Stimulated activated CD8-positive, alpha-beta memory T cell treated with anti-CD3 and anti-CD28 coated beads, Interleukin-15, amount 100 ng/mL, for 48 hours (primary cell): Measurements from ENCODE around the gene LRRC56.

Experiments
- DNase-seq, 2 donors: peaks; one replicate each; pipeline ENCODE4 v3.0.0-alpha.2; 2020; ENCODE audit warnings: low read depth in 2 of 2

LRRC56 gene

DNA sequence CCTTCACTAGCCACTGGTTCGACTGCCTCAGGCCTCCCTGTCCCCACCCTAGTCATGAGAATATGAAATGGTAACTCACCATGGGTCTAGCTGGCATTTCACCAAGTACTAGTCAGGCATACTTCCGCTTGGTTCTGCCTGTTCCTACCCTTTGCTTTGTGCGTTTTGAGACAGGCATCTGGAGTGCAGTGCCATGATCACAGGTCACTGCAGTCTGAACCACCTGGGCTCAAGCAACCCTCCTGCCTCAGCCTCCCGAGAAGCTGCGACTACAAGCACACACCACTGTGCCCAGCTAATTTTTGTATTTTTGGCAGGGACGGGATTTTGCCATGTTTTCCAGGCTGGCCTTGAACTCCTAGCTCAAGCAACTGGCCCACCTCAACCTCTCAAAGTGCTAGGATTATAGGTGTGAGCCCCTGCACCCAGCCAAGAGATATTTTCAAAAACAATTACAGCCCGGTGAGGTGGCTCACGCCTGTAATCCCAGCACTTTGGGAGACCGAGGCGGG lies 16.1 kb upstream of the LRRC56 start:
- no peak for DNase-seq

DNA sequence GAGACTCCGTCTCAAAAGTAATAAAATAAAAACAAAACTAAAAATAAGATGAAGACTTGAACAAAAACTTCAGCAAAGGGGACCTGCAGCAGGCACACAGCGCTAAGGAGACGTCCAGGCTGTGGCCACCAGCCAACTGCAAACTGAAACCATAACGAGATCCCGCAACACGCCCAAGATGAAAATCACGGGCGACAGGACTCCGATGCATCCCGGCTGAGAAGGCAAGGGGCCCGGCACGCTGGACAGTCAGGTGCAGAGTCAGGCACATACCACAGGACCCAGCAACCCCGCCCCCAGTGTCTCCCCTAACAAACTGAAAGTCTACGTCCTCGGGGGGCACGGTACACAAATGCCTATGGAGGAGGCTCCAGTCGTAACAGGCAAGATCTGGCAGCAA lies 11.1 kb upstream of the LRRC56 start:
- DNase-seq: no peak

DNA sequence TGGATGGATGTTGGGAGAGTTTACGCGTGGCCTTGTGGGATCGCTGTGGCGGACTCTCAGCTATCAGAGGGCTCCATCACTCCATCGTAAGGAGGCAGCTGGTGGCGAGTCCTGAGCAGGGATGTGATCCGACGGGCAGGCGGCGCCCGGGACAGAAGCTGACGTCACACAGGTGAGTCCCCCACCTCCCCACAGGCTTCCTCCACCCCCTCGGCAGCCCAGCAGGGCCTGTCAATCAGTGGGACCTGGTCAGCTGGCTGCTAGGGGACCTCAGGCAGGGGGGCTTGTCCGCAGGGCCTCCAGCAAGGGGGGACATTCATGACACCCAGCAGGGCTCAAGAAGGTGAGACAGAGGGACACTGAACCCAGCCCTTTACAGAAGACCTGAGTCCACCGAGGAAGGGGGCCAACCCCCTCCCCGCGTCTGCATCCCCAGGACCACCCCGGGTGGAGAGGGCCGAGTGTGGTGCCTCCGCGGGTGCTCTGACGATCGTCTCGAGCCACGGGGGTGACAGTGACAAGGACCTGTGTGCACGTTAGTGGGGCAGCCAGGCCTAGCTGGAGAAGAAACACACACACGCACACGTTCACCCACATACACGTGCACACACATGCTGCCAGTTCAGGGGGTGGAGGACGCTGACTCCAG lies 9.0 kb upstream of the LRRC56 start:
- DNase-seq: no peak

DNA sequence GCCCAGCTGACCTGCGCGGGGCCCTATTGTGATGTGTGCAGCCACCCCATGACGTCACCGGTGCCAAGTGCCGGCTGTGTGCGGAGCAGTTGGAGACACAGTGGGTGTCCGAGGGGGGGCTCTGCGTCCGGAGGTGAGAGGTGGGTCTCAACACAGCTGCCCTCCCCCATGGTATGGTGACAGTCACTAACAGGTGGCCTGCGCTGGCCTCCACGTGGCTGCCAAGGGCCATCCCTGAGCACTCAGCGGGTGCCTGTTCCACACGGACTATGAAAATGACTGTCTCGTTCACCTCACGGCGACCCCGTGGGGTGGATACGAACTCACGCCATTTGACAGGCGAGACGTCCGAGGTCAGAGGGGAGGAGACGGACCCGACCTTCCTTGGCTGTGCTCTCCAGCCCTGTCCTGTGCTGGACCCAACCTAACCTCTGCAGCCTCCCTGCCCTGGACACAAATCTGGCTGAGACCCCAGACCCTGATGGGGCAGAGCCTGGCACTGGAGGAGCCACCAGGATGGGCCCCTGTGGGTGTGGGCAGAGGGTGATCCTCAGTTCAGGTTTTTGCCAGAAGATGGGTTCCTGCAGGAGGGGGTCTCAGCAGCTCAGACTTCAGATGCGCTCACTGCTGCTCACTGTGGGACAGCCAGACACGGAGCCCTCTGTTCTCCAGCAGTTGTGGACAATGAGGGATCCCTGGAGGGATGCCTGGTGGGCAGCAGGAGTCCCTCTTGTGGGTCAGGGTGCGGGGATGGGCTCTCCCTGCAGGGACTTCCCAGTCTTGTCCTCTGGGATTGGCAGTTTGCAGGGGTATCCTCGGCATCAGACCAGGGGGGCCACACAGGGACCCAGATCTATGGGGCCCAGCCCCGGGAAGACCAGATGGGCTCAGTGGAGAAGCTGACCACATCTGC lies 8.3 kb upstream of the LRRC56 start:
- DNase-seq: no peak

DNA sequence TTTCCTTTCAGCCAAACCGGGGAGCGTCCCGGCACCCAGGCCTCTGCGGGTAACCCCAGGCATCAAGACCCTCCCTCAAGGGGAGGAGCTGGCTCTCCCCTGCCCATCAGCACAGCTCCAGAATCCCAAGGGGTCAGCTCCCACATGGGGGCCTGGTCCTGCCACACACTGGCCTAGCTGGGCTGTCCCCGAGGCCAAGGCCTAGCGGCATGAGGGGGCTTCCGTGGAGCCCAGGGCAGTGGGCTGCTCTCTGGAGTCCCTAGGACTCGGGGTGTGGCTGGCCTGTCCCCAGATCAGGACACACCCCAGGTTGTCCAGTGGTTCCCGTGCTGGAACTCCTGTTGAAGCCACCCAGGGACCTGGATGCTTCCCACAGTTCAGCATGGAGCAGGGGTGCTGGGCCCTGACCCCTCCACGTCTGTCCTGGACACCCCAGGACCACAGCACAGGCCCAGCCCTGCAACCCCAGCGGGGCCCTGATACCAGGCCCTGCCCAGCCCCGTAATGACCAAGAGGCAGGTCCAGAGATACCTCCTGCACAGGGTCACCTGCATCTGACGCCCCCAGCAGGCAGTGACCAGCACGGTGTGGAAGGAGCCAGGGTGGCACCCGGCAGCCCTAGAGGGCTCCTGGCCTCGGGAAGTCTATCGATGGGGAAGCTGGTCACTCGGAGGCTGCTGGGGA lies 7.5 kb upstream of the LRRC56 start:
- DNase-seq: no peak

DNA sequence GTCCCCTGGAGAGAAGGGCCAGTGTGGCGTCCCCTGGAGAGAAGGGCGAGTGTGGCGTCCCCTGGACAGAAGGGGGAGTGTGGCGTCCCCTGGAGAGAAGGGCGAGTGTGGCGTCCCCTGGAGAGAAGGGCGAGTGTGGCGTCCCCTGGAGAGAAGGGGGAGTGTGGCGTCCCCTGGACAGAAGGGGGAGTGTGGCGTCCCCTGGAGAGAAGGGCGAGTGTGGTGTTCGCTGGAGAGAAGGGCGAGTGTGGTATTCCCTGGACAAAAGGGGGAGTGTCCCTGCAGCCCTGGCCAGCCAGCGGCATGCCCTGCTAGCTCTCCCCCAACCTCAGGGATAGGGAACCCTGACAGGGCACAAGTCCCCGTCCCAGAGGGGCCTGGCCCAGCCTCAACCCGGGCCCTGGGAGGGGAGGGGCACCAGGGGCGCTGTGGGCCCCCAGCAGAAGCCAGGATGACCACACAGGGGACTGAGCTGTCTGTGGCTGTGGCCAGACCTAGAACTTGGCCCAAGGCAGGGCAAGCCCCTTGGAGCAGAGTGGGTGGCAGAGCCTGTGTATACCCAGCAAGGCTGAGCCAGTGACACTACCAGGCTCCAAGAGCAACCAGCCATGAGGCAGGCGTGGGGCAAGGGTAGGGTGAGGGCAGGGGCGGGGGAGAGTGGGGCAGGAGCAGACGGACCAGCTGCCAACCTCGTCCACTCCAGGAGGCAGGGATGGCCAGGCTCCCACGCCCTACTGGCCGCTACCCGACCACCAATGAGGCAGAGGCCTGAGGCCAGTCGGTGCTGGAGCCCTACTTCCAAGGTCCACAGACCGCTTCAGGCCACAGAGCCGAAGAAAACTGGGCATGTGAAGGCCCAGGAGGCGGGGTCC lies 6.1 kb upstream of the LRRC56 start:
- DNase-seq: no peak

DNA sequence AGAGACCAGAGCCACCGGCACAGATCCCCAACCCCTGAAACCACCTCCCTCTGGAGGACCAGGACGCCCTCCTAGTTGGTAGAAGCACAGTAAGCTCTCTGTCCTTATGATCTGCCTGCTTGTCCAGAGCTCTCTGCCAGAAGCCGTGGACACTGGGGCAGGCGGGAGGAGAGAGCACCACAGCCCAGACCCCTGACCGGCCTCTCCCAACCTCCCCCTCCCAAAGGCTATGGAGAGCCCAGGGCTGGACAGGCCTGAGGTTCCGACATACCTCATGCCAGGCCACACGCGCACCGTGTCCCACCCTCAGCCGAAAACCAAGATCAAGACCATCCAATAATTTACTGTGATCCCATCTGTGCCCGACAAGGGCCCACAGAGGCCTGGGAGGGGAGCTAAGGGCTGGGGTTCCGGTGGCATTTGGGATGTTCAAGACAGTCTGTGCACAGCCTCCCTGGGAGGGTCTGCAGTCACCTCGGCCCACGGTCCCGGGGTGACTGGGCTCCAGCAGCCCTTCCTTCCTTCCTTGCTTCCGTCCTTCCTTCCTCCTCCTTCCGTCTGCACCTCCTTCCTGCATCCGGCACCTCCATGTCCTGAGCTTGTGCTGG lies 5.3 kb upstream of the LRRC56 start:
- DNase-seq: no peak

DNA sequence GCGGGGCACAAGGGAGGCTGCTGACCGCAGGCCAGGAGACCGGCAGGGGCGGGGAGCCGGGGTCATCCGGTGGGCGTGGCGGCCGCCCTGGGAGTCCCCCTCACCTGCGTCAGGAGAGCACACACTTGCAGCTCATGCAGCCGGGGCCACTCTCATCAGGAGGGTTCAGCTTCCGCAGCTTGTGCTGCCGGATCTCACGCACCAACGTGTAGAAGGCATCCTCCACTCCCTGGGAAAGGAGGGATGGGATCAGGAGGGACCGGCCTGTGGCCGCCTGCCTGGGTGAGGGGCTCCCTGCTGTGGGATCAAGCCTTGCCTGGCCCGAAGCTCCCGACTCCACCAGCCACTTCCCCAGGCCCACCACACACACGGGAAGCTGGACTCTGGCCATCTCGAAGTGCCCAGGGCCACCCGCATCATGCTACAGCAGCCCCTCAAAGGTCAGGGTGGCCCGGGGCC lies 4.8 kb upstream of the LRRC56 start:
- DNase-seq: no peak

DNA sequence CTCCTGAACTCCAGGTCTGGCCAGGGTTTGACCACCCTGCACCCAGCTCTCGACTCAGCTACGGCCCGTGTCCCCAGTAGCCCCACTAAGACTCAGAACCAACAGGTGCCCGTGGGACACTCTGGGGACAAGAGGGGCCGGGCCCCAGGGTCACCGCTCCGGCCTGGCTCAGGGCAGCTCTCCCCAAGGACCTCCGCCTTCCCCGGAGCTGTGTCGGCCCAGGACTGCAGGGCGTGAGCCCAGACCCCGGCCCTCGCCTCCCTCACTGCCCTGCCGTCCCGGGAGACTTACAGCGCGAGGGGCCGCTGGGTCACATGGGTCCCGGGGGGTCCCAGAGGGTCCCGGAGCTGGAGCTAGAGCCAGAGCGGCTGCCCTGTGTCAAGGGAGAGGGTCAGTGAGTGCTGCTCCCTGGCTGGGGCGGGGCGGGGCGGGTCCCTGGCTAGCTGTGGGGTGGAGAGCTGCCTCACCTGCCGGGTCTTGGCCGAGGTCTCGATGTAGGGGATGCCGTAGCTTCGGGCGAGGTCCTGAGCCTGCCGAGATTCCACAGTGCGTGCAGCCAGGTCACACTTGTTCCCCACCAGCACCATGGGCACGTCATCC lies 4.2 kb upstream of the LRRC56 start:
- DNase-seq: no peak

DNA sequence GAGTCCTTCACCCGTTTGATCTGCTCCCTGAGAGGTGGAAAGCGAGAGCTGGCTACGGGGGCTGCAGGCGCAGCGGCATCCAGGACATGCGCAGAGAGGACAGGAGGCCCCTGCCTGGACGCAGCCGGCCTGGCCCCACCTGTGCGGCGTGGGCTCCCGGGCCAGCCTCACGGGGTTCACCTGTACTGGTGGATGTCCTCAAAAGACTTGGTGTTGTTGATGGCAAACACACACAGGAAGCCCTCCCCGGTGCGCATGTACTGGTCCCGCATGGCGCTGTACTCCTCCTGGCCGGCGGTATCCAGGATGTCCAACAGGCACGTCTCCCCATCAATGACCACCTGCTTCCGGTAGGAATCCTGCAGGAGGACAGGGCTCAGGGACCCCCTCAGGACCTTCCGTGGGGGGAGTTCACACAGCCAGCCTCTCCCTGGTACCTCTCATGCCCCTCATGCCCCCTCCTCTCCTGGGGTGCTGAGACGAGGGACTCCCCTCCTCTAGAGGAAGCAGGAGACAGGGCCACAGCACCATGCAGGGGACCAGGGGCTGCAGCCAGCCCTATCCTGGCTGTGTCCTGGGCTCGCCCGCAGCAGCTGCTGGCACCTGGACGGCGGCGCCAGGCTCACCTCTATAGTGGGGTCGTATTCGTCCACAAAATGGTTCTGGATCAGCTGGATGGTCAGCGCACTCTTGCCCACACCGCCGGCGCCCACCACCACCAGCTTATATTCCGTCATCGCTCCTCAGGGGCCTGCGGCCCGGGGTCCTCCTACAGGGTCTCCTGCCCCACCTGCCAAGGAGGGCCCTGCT lies 3.5 kb upstream of the LRRC56 start:
- DNase-seq: no peak

DNA sequence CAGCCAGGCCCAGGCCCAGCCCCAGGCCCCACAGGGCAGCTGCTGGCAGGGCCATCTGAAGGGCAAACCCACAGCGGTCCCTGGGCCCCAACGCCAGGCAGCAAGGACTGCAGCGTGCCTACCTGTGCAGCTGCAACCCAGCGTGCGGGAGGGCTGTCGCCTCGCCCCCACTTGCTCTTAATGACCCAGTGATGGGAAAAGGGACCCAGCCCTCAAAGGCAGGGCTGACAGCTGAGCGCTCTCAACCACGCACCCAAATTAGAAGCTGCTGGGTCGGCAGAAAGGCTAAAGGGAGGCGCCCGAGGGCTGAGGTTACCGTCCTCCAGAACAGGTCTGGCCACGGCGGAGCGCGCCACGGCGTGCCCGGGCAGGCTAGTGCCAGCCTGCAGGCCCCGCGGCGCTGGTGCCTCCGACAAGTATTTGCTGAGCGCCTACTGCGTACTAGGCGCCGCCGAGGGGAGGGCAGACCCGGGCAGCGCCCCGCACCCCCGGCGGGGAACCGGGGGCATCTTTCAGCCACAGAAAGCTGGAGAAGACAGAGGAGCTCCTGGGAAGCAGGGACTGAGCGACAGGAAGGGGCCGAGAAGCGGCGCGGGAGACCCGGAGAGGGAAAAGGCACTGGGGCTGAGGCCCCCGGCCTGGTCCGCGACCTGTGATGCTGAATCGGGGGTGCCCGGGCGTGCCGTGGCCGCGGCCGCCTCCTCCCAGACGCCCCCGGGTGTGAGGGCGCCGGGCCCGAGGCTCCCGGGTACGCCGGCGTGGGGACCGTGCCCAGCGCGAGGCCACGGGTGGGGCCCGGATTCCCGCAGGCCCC lies 2.7 kb upstream of the LRRC56 start:
- no peak for DNase-seq

DNA sequence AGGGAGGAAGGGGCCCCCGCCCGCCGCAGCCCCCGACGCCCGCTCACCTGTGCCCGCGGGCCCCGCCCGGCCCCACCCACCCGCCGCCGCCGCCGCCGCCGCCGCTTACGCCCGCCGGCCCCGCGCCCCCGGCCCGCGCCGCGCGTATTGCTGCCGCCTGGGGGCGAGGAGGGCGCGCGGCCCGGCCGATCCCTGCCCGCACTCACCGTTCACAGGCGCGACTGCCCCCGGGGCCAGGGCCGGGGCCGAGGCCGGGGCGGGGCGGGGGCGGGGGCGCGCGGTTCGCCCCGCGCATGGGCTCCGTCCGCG lies 2.2 kb upstream of the LRRC56 start:
- DNase-seq: no peak

DNA sequence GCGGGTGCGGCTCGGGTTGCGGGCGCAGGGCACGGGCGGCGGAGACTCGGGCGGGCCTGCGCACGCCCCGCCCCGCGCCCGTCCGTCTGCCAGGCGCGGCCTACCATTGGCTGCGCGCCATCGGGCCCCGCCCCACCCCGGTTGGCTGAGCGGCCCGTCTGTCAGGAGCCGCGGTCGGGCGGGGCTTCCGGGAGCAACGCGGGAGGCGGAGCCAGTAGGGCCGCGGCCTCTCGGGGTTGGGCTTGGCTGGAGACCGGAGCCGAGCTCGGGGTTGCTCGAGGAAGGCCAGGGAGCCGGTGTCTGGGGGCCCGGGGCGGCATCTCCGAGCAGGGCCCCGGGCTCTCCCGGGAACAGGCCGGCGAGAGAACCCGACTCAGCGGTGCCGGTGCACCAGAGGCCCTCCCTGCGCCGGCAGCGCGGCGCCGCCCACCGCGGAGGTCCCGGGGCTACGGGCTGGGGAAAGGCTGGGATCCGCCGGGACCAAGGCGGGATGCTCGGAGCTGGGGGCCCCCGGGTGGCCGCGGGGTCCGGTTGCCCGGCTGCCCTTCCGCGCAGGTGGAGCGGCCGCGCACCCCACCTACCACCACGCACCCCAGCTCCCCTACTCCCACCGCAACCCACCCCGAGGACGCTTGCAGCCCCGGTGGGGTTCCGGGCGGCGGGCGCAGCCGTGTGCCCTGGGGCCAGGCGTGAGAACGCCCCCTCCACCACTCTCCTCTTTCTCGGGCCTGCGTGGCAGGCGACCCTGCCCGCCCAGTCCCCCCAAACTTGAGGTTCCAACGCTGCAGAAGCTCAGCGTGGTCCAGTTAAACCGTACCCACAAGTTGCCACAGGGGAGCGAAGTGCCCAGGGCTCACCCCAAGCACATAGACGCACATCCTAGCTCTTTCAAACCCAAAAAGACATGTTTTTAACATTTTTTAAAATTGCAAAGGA lies 1.5 kb upstream of the LRRC56 start, which contains the start of gene HRAS:
TSS of gene HRAS (minus strand) at position 58 of the 936 bp plus-strand sequence.
- DNase-seq: peak; percentile 93 to 94

DNA sequence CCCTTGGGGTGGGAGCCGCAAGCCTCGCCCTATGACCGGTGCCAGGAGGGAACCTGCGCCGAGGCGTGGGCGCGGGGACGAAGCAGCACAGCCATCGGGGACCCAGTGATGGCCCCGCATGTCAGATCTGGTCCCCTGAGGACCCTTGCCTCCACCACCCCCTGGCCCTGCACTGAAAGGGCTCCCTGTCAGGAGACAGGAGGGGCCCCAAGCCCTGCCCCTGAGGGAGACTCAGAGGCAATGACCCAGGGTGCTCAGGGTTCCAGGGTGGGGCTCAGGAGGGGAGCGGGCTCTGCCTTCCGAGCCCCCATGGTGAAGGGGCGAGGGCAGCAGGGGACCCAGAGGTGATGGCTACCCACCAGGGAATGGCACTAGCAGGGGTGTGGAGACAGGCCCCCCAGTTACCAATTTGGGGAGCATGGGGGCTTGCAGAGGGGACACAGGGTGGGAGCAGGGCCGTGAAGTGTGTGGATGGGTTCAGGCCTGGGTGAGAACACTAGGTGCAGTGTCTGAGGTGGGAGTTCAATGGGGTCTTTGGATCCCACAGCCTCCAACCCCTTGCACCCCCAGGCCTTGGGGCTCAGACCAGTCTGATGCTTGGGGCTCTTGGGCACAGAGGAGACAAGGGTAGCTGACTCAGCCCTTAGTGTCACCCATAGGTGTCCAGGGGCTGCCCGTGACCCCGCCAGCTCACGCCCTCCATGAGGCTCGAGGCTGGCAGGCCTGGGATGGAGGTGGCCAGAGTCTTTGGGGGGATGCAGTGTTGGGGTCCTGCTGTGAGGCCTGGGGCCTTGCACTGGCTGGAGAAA lies 499 bp downstream of the LRRC56 start:
- DNase-seq: no peak

DNA sequence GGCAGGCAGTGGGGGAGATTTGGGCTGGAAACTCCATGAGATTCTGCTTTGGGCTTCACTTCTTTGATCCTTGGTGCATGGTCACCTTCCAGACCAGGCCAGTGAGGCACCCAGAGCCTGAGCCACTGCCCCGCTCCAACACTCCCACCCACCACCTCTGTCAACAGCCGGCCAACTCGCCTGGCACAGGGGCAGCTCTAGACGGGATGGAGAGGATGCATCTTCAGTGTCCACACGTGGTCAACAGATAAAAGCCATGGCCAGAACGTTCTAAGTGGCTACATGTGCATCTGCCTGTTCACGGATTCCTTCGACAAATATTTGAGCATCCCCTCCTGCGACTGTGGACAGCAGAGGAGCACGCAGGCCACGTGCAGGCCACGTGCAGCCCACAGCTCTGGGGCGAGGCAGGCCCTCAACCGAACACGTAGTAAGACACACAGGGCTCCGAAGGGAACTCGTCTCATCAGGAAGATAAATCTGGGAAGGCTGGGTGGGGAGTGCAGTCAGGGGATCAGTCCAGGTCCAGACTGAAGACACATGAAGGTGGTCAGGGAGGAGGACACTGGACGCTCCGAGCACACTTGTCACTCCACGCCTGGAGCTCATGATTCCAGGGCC lies 1.2 kb downstream of the LRRC56 start:
- DNase-seq: no peak

DNA sequence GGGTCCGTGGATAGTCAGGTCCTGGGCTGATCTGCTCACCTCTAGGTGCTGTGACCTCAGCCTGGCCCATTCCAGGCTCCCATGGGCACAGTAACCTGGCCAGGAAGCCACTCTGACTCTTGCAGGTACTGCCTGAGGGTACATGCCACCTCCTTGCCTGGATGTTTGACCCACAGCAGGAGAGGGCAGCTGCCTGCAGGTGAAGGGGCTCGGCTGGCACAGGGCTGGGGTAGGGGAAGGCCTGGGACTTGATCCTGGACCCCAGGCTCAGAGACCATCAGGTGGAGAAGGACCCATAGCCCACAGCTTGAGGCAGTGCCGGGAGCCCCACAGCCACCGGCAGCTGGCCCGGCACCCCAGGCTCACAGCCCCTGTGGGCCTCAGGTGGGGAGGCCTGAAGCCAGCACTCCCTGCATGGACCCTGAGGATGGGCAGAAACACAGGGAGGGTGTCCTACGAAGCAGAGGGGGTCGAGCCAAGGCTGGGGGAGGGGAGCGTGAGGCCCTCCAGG lies 2.7 kb downstream of the LRRC56 start:
- no peak for DNase-seq
